ENCODE data around the gene LGMN.

GRCh38 chr14:92658160-92658559 lies 90.3 kb downstream of the LGMN start:
- TF ChIP-seq CTCF (IDR thresholded peaks at IDR 0.05; ENCODE audit: insufficient read depth, low read length, poor library complexity, severe bottlenecking) (no peak), EZH2phosphoT487 (conservative IDR thresholded peaks at IDR 0.05; ENCODE audit: low read length) (no peak)
